ENCODE results near the gene KAZN.

Gene KAZN

DNA sequence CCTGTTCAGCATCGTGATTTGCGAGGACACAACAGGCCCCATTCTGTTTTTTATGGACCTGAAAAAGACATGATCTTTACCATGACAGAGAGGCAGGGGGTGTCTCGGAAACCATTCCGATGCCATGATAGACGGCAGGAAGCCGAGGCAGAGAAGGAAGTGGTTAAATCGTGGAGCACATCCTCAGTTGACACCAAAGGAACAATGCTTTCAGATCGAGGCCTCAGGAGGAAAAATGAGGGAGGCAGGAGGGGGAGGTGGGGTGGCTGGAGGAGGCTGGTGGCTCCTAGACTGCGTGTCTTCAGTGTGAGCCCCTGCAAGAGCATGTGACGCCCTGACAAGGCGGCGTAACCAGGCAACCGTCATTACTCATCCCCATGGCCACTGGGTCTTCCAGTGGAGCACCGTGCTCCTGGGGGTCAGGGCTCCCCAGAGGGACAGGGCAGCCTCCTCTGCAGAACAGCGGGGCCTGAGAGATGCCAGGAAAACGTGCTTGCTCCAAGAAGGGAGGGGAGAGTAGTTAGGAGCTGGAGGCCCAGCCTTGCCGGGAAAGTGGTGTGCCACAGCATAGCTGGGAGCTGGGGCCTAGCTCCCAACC, 382.2 kb downstream of the KAZN start:
- no peak overlapping the region for H3K4me3 Mint-ChIP-seq
- DNase-seq (no peak), ATAC-seq (replicated peaks) (no peak)
- H3K27ac Mint-ChIP-seq = no peak overlapping the region
- no peaks in the 10 kb centered on the region for H3K4me1 Mint-ChIP-seq (ENCODE audit: low read depth in 2 of 2)
- H3K36me3 Mint-ChIP-seq (ENCODE audit: insufficient read depth) = no peaks in the 10 kb centered on the region
- no peaks in the 10 kb centered on the region for H3K9me3 Mint-ChIP-seq
- H3K27me3 Mint-ChIP-seq = peaks cover 16 to 38% of the 10 kb centered on the region in 2 donors

DNA sequence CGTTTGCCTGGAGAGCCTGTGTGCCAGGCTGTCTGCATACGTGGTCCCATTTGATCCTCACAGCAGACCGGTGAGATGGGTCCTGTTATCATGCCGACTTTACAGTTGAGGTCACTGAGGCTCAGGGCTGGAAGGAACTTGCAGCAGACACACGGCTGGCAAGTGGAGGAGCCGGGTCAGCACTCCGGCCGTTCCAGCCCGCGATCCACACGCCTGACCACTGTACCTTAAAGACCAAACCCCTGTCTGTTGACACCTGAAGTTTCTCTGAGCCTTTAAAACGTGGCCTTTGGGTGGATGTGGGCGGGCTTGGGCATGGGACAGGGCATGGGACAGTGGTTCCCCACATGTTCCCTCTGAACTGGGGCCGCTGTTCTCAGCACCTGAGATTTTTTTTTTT, 383.5 kb downstream of the KAZN start:
- Mint-ChIP-seq H3K27ac (no peak overlapping the region), H3K9me3 (no peaks in the 10 kb centered on the region), H3K4me3 (no peak overlapping the region), H3K36me3 (ENCODE audit: insufficient read depth) (no peaks in the 10 kb centered on the region), H3K27me3 (peaks cover 16 to 38% of the 10 kb centered on the region in 2 donors), H3K4me1 (ENCODE audit: low read depth in 2 of 2) (no peaks in the 10 kb centered on the region)
- ATAC-seq (replicated peaks) = no peak
- no peak for DNase-seq

DNA sequence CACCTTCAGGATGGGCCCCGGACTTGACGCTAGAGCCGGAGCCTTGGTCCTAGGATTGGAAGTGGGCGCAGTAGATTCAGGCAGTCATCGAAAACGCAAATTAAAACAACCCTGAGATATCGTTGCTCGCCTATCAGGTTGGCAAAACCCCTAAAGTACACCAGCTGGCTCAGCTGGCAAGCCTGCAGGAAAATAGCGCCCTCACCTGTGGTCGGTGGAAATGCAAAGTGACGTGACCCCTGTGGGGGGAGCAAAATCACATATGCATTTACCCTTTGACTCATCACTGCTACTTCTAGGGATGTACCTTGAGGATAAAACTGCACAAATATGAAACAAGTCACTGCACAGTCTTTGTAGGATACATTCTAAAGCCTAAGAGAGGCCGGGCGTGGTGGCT, 384.8 kb downstream of the KAZN start:
- no peaks in the 10 kb centered on the region for H3K4me1 Mint-ChIP-seq (ENCODE audit: low read depth in 2 of 2)
- no peak for ATAC-seq (replicated peaks)
- H3K36me3 Mint-ChIP-seq (ENCODE audit: insufficient read depth) = no peaks in the 10 kb centered on the region
- peaks cover 16 to 32% of the 10 kb centered on the region in 2 donors for H3K27me3 Mint-ChIP-seq
- H3K9me3 Mint-ChIP-seq = no peaks in the 10 kb centered on the region
- no peak overlapping the region for H3K27ac Mint-ChIP-seq
- H3K4me3 Mint-ChIP-seq = no peak overlapping the region
- no peak for DNase-seq

DNA sequence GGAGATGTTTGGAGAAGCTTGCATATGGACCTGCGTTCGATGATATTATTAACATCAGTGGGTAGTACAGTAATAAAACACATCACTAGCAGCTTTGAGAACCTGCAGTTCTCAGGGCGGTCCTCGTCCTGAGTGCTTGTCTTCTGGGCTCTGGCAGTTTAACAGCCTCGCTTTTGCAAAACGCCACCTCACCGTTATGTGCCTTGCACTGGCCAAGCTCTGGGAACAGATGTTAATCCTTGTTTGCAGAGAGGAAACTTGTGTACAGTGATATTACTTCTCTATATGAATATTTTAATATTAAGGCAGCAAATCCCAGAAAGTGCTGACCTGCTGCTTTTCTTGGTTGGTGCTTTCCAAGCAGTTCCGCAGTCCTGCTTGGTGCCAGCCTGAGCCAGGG, 387.7 kb downstream of the KAZN start:
- no peaks in the 10 kb centered on the region for H3K9me3 Mint-ChIP-seq
- DNase-seq (no peak), ATAC-seq (replicated peaks) (no peak)
- no peak overlapping the region for H3K27ac Mint-ChIP-seq
- no peak overlapping the region for H3K4me3 Mint-ChIP-seq
- H3K4me1 Mint-ChIP-seq (ENCODE audit: low read depth in 2 of 2) = no peaks in the 10 kb centered on the region
- peaks cover 10 to 11% of the 10 kb centered on the region in 2 donors for H3K27me3 Mint-ChIP-seq
- H3K36me3 Mint-ChIP-seq (ENCODE audit: insufficient read depth) = no peaks in the 10 kb centered on the region

DNA sequence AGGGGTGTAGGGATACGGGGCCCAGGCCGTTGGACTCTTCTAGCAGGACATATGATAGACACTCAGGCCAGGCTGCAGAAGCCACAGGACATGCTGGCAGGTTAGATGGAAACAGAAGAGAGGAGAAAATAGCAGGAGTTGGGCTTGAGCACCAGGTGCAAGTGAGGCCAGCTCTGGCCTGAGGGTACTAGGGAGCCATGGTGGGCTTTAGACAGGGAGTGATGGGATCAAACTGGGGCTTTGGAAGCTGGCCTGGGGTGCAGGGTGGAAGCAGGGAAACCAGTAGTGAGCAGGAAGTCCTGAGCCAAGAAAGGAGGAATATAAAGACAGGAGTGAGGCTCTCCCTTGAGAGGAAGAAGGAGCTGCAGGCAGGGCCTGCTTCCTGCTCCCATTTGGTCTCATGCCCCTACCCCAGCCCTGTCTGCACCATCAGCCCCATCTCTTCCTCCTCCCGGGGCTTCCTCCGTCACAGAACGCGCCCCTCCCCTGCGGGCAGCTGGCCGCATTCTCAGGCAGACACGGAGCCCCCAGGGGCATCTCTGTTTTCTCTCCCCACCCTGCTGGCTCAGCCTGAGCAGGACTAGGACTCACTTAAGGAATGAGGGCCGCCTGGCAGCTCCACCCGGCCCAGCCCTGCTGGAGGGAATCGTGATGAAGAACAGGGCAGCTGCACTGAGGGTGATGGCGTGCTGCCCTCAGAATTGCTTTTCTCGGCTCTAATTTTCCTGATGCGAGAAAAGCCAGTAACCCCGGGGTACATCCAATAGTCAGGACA, 389.5 kb downstream of the KAZN start:
- Mint-ChIP-seq H3K9me3 (no peaks in the 10 kb centered on the region), H3K4me1 (ENCODE audit: low read depth in 2 of 2) (no peaks in the 10 kb centered on the region), H3K4me3 (no peak overlapping the region), H3K27ac (no peak overlapping the region), H3K36me3 (ENCODE audit: insufficient read depth) (no peaks in the 10 kb centered on the region), H3K27me3 (peaks cover 11 to 17% of the 10 kb centered on the region in 2 donors)
- no peak for DNase-seq
- ATAC-seq (replicated peaks) = no peak

DNA sequence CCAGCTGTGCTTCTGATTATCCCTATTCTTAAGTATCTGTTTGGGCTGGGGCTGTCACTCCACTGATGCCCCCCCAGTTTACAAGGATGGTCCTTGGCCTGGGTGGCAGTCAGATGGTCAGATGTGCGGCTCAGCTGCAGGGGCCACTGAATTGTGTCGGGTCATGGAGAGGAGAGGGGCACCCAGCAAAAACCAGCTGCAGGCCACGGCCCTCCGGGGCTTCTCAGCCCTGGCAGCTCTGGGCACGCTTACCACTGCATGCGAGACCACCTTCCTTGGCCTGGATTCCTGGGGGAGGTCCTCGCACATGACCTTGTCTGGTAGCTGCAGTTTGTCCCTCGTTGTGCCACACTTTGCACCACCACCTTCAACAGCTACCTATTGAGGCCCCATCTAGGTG, 390.2 kb downstream of the KAZN start:
- Mint-ChIP-seq H3K4me3 (no peak overlapping the region), H3K27ac (no peak overlapping the region)
- no peak for DNase-seq

DNA sequence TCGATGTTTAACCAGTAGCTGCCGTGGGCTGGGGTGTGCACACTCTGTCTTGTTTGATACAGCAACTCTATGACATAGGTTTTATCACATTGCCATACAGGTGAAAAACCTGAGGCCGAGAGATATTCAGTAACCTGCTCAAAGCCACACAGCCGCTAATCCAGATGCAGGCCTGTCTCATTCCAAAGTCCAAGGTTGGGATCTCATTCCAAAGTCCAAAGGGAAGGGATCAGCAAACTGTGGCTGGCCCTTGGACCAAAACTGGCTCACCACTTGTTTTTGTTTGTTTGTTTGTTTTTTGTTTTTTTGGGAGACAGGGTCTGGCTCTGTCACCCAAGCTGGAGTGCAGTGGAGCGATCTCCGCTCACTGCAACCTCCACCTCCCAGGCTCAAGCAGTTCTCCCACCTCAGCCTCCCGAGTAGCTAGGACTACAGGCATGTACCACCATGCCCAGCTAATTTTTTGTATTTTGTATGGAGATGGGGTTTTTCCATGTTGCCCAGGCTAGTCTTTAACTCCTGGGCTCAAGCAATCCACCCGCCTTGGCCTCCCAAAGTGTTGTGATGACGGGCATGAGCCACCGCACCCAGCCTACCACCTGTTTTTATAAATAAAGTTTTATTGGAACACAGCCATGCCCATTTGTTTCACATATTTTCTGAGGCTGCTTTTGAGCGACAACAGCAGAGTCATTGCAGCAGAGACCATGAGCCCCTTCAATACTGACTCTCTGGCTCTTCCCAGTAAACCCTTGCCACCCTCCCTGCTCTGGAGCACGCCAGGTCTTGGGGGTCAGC, 391.6 kb downstream of the KAZN start:
- H3K9me3 Mint-ChIP-seq = no peaks in the 10 kb centered on the region
- ATAC-seq (replicated peaks) = no peak
- H3K4me1 Mint-ChIP-seq (ENCODE audit: low read depth in 2 of 2) = no peaks in the 10 kb centered on the region
- no peaks in the 10 kb centered on the region for H3K36me3 Mint-ChIP-seq (ENCODE audit: insufficient read depth)
- peaks cover 3 to 10% of the 10 kb centered on the region in 2 donors for H3K27me3 Mint-ChIP-seq
- H3K27ac Mint-ChIP-seq = no peak overlapping the region
- no peak for DNase-seq
- H3K4me3 Mint-ChIP-seq = no peak overlapping the region

More for the DNA sequence above, 390.2 kb downstream of the KAZN start:
- ATAC-seq (replicated peaks) = no peak
- peaks cover 11 to 17% of the 10 kb centered on the region in 2 donors for H3K27me3 Mint-ChIP-seq
- no peaks in the 10 kb centered on the region for H3K4me1 Mint-ChIP-seq (ENCODE audit: low read depth in 2 of 2)
- no peaks in the 10 kb centered on the region for H3K9me3 Mint-ChIP-seq
- no peaks in the 10 kb centered on the region for H3K36me3 Mint-ChIP-seq (ENCODE audit: insufficient read depth)

DNA sequence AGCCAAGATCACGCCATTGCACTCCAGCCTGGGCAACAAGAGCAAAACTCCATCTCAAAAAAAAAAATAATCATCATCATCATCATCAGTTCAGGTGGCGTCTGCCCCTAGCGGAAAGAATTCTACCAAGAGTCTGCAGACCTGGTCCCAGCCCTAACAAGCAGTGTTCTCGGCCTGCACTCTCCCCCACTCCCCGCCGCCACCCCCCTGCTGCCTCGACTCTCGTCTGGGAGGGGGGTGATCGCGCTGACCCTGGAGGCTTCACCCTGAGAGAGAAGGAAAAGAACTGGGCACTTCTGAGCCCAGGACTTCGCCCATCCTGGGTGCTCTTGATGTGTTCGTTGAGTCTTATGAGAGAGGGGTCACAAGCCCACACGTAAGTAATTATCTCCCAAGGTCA, 394.9 kb downstream of the KAZN start:
- Mint-ChIP-seq H3K27ac (no peak overlapping the region), H3K4me1 (ENCODE audit: low read depth in 2 of 2) (no peaks in the 10 kb centered on the region), H3K4me3 (no peak overlapping the region), H3K36me3 (ENCODE audit: insufficient read depth) (no peaks in the 10 kb centered on the region), H3K27me3 (peaks cover 0 to 6% of the 10 kb centered on the region in 2 donors), H3K9me3 (no peaks in the 10 kb centered on the region)
- DNase-seq = no peak
- no peak for ATAC-seq (replicated peaks)

DNA sequence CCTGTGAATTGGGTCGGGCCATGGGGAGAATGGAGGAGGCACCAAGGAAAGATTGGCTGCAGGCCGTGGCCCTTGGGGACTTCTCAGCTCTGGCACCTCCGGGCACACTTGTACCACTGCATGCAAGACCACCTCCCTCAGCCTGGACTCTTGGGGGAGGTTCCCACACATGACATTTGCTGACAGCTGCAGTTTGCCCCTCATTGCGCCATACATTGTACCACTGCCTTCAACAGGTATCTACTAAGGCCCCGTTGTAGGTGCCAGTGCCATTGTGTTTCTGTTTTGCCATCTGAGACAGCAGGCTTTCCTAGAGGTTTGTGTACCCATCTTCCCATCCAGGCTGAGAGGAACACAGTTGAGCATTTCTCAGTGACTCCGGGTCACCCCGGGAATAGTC, 395.7 kb downstream of the KAZN start:
- Mint-ChIP-seq H3K4me1 (ENCODE audit: low read depth in 2 of 2) (no peaks in the 10 kb centered on the region), H3K36me3 (ENCODE audit: insufficient read depth) (no peaks in the 10 kb centered on the region), H3K27ac (no peak overlapping the region), H3K9me3 (no peaks in the 10 kb centered on the region), H3K4me3 (no peak overlapping the region), H3K27me3 (peaks cover 0 to 6% of the 10 kb centered on the region in 2 donors)
- no peak for DNase-seq
- no peak for ATAC-seq (replicated peaks)

DNA sequence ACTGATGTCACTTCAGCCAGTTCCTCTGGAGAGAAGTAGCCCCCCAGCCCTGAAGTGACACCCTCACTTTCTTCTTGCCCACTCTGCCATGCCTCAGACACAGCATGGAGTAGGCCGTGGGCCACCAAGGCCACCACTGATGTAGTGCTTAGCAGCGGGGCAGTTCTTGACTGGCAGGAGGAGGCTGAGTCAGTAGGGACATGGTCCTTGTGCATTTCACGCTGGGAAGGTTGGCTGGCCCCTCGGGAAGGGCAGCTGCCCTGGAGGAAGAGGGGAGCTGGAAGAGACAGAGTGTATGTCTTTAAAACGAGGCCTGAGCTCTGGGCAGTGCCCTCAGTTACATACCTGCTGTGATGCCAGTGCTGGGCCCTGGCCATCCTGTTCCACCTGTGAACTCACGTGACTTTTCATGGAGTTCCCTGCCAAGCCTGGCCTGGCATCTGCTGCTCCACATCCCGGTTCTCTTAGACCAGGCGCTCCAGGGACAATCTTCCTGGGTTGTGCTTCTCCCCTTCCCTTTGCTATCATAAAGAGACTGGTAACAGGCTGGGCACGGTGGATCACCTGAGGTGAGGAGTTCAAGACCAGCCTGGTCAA, 396.5 kb downstream of the KAZN start:
- H3K4me1 Mint-ChIP-seq (ENCODE audit: low read depth in 2 of 2) = no peaks in the 10 kb centered on the region
- DNase-seq = no peak
- no peak for ATAC-seq (replicated peaks)
- no peak overlapping the region for H3K27ac Mint-ChIP-seq
- no peaks in the 10 kb centered on the region for H3K36me3 Mint-ChIP-seq (ENCODE audit: insufficient read depth)
- H3K27me3 Mint-ChIP-seq = peaks cover 4 to 7% of the 10 kb centered on the region in 2 donors
- no peaks in the 10 kb centered on the region for H3K9me3 Mint-ChIP-seq
- no peak overlapping the region for H3K4me3 Mint-ChIP-seq

DNA sequence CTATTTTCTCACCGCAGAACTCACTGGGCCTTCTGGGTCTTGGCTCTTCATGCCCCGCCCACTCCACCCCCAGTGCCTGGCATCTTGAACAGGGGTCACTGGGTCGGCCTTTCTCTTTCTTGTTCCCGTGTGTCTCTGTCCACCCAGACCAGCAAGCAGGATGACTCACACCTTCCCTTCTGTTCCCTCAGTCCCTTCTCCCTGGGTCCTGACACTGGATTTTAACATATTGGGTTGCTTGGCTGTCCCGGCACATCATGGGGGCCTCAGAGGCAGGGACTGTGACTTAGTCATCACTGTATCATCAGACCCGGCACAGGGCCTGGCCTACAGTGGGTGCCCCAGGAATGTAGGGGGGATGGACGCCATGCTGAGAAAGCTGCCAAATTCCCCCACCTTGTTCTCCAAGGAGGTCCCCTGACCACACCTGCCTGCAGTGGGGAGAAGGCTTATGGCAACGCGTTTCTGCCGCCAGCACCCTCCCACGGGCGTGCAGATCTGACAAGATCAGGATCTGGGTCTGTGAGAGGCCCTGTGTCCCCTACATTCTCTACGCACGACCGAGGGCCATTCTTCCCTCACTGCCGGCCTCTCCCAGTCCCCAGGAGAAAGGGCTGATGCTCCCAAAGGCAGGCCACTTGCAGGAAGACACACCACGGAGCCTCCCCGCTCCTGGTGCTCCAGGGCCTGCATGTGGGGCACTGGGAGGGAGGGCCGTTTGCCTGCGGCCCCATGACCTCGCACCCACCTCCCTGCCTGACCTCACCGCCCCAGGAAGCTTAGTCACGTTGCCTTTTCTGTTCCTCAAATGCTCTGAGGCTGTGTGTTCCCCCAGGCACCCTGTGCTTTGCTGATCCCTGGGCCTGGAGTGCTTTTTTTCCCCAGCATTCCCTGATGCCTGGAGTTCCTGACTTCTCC, 397.9 kb downstream of the KAZN start:
- H3K9me3 Mint-ChIP-seq = no peaks in the 10 kb centered on the region
- peaks cover 6 to 15% of the 10 kb centered on the region in 2 donors for H3K27me3 Mint-ChIP-seq
- no peak for ATAC-seq (replicated peaks)

DNA sequence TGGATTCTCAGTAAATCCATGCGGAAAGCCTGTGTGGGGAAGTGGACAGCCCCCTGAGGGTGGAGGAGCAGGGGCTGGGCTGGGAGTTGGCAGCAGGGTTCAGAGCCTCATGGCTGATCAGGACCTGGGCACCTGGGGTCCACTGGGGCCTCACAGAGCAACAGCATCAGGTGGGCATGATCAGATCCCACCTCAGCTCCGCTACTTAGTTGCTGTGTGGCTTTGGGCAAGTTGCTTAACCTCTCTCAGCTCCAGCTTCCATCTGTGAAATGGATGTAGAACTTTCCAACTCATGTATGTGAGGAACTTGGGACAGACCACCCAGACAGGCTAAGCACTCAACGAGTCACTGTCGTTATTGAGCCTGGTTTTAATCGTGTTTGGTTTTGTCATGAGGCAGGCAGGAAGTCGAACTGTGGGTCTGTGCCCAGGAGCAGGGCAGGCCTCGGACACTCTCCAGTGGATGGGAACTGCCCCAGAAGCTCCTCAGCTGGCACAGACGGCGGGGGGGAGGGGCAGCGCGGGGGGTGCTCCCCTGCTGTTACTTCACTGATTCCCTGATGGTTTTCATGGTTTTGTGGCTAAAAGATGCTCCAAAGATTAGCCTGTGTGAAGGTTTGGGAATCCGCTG, 399.3 kb downstream of the KAZN start:
- Mint-ChIP-seq H3K27ac (no peak overlapping the region), H3K4me3 (no peak overlapping the region), H3K4me1 (ENCODE audit: low read depth in 2 of 2) (no peaks in the 10 kb centered on the region), H3K27me3 (peaks cover 6 to 8% of the 10 kb centered on the region in 2 donors), H3K9me3 (no peaks in the 10 kb centered on the region), H3K36me3 (ENCODE audit: insufficient read depth) (no peaks in the 10 kb centered on the region)
- no peak for DNase-seq
- no peak for ATAC-seq (replicated peaks)

More for the DNA sequence above, 397.9 kb downstream of the KAZN start:
- no peak for DNase-seq
- Mint-ChIP-seq H3K4me1 (ENCODE audit: low read depth in 2 of 2) (no peaks in the 10 kb centered on the region), H3K27ac (no peak overlapping the region), H3K4me3 (no peak overlapping the region), H3K36me3 (ENCODE audit: insufficient read depth) (no peaks in the 10 kb centered on the region)

Measured in effector memory CD8-positive, alpha-beta T cell (primary cell).